ENCODE results near the gene KLK4.

The KLK4 gene

DNA sequence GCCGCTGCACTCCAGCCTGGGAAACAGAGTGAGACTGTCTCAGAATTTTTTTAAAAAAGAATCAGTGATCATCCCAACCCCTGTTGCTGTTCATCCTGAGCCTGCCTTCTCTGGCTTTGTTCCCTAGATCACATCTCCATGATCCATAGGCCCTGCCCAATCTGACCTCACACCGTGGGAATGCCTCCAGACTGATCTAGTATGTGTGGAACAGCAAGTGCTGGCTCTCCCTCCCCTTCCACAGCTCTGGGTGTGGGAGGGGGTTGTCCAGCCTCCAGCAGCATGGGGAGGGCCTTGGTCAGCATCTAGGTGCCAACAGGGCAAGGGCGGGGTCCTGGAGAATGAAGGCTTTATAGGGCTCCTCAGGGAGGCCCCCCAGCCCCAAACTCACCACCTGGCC, 38.1 kb downstream of the KLK4 start, which contains the start of gene KLK2:
TSS of gene KLK2 (plus strand) at position 384 of the 400 bp plus-strand sequence. CDS start 35 bp downstream, outside the sequence.
- Histone ChIP-seq H3K79me2 (ENCODE audit: insufficient read depth, low read depth) (no peaks in the 10 kb centered on the region), H3K9ac (no peak within 1 kb of the TSS), H4K20me1 (ENCODE audit: insufficient read depth) (no peaks in the 10 kb centered on the region), H2AFZ (ENCODE audit: low read depth) (no peak within 1 kb of the TSS), H3K4me2 (no peak within 1 kb of the TSS), H3K36me3 (ENCODE audit: insufficient read depth) (no peaks in the 10 kb centered on the region), H3K27ac (no peak within 1 kb of the TSS), H3K4me3 (IDR thresholded peaks at IDR 0.05; ENCODE audit: insufficient read depth, low read depth, low read length) (no peak within 1 kb of the TSS), H3K27me3 (ENCODE audit: insufficient read depth, low read depth) (no peaks in the 10 kb centered on the region; the same call in 1 of the 2 replicates), H3K4me1 (ENCODE audit: low read depth, poor library complexity, severe bottlenecking) (no peaks in the 10 kb centered on the region)
- TF ChIP-seq, protein P1, sequence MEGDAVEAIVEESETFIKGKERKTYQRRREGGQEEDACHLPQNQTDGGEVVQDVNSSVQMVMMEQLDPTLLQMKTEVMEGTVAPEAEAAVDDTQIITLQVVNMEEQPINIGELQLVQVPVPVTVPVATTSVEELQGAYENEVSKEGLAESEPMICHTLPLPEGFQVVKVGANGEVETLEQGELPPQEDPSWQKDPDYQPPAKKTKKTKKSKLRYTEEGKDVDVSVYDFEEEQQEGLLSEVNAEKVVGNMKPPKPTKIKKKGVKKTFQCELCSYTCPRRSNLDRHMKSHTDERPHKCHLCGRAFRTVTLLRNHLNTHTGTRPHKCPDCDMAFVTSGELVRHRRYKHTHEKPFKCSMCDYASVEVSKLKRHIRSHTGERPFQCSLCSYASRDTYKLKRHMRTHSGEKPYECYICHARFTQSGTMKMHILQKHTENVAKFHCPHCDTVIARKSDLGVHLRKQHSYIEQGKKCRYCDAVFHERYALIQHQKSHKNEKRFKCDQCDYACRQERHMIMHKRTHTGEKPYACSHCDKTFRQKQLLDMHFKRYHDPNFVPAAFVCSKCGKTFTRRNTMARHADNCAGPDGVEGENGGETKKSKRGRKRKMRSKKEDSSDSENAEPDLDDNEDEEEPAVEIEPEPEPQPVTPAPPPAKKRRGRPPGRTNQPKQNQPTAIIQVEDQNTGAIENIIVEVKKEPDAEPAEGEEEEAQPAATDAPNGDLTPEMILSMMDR (conservative IDR thresholded peaks at IDR 0.05; ENCODE audit: low read depth, low read length), result no peak

DNA sequence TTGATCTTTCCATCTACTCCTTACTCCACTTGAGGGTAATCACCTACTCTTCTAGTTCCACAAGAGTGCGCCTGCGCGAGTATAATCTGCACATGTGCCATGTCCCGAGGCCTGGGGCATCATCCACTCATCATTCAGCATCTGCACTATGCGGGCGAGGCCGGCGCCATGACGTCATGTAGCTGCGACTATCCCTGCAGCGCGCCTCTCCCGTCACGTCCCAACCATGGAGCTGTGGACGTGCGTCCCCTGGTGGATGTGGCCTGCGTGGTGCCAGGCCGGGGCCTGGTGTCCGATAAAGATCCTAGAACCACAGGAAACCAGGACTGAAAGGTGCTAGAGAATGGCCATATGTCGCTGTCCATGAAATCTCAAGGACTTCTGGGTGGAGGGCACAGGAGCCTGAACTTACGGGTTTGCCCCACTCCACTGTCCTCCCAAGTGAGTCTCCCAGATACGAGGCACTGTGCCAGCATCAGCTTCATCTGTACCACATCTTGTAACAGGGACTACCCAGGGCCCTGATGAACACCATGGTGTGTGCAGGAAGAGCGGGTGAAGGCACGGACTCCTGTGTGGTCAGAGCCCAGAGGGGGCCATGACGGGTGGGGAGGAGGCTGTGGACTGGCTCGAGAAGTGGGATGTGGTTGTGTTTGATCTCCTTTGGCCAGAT, 40.6 kb downstream of the KLK4 start:
- Histone ChIP-seq H3K9ac (no peak overlapping the region), H3K27ac (no peak overlapping the region), H3K4me1 (ENCODE audit: low read depth, poor library complexity, severe bottlenecking) (no peaks in the 10 kb centered on the region), H3K4me2 (no peak overlapping the region), H4K20me1 (ENCODE audit: insufficient read depth) (no peaks in the 10 kb centered on the region), H3K36me3 (ENCODE audit: insufficient read depth) (no peaks in the 10 kb centered on the region), H3K4me3 (IDR thresholded peaks at IDR 0.05; ENCODE audit: insufficient read depth, low read depth, low read length) (no peak overlapping the region), H3K79me2 (ENCODE audit: insufficient read depth, low read depth) (no peaks in the 10 kb centered on the region), H3K27me3 (ENCODE audit: insufficient read depth, low read depth) (peaks cover 3% of the 10 kb centered on the region; the same call in 1 of the 2 replicates), H2AFZ (ENCODE audit: low read depth) (no peak overlapping the region)
- TF ChIP-seq, protein P1 (conservative IDR thresholded peaks at IDR 0.05; ENCODE audit: low read depth, low read length), result no peak

DNA sequence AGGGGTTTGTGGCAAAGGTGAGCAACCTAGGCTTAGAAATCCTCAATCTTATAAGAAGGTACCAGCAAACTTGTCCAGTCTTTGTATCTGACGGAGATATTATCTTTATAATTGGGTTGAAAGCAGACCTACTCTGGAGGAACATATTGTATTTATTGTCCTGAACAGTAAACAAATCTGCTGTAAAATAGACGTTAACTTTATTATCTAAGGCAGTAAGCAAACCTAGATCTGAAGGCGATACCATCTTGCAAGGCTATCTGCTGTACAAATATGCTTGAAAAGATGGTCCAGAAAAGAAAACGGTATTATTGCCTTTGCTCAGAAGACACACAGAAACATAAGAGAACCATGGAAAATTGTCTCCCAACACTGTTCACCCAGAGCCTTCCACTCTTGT, 41.7 kb downstream of the KLK4 start:
- Histone ChIP-seq H4K20me1 (ENCODE audit: insufficient read depth) (no peaks in the 10 kb centered on the region), H3K9ac (no peak overlapping the region), H3K4me3 (IDR thresholded peaks at IDR 0.05; ENCODE audit: insufficient read depth, low read depth, low read length) (no peak overlapping the region), H3K36me3 (ENCODE audit: insufficient read depth) (no peaks in the 10 kb centered on the region), H3K79me2 (ENCODE audit: insufficient read depth, low read depth) (no peaks in the 10 kb centered on the region), H3K4me2 (no peak overlapping the region), H3K4me1 (ENCODE audit: low read depth, poor library complexity, severe bottlenecking) (no peaks in the 10 kb centered on the region), H2AFZ (ENCODE audit: low read depth) (no peak overlapping the region), H3K27ac (no peak overlapping the region), H3K27me3 (ENCODE audit: insufficient read depth, low read depth) (peaks cover 3% of the 10 kb centered on the region; the same call in 1 of the 2 replicates)
- TF ChIP-seq, protein P1 (conservative IDR thresholded peaks at IDR 0.05; ENCODE audit: low read depth, low read length), result no peak

DNA sequence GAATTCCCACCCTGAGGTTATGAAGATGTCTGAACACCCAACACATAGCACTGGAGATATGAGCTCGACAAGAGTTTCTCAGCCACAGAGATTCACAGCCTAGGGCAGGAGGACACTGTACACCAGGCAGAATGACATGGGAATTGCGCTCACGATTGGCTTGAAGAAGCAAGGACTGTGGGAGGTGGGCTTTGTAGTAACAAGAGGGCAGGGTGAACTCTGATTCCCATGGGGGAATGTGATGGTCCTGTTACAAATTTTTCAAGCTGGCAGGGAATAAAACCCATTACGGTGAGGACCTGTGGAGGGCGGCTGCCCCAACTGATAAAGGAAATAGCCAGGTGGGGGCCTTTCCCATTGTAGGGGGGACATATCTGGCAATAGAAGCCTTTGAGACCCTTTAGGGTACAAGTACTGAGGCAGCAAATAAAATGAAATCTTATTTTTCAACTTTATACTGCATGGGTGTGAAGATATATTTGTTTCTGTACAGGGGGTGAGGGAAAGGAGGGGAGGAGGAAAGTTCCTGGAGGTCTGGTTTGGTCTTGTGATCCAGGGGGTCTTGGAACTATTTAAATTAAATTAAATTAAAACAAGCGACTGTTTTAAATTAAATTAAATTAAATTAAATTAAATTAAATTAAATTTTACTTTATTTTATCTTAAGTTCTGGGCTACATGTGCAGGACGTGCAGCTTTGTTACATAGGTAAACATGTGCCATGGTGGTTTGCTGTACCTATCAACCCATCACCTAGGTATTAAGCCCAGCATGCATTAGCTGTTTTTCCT, 49.5 kb downstream of the KLK4 start:
- Histone ChIP-seq H3K27me3 (ENCODE audit: insufficient read depth, low read depth) (no peaks in the 10 kb centered on the region; the same call in 1 of the 2 replicates), H3K4me3 (IDR thresholded peaks at IDR 0.05; ENCODE audit: insufficient read depth, low read depth, low read length) (no peak overlapping the region), H3K9ac (no peak overlapping the region), H2AFZ (ENCODE audit: low read depth) (no peak overlapping the region), H3K4me2 (no peak overlapping the region), H3K36me3 (ENCODE audit: insufficient read depth) (no peaks in the 10 kb centered on the region), H3K27ac (no peak overlapping the region), H3K4me1 (ENCODE audit: low read depth, poor library complexity, severe bottlenecking) (no peaks in the 10 kb centered on the region), H3K79me2 (ENCODE audit: insufficient read depth, low read depth) (no peaks in the 10 kb centered on the region), H4K20me1 (ENCODE audit: insufficient read depth) (no peaks in the 10 kb centered on the region)
- TF ChIP-seq, protein P1 (conservative IDR thresholded peaks at IDR 0.05; ENCODE audit: low read depth, low read length), result no peak
